Endodermal cell (in vitro differentiated cells): ENCODE measurements around the gene JRKL. TPM values are rescaled to one million over a fixed set of nuclear protein-coding genes. Genes with fewer than 3 reads are reported as not detected.

Experiments
- DNase-seq: peaks from one replicate; pipeline ENCODE4 v3.0.0-alpha.2; 2017
- H3K27ac ChIP-seq: 2 replicates; pipeline ENCODE4 v1.5.1; 2013; ENCODE audit warnings: mild to moderate bottlenecking, low read depth, low read length, moderate library complexity
- H3K27me3 ChIP-seq: 2 replicates; pipeline ENCODE4 v1.6.1; 2013; ENCODE audit warnings: mild to moderate bottlenecking, low read length, moderate library complexity; ENCODE audit not compliant: insufficient read depth, control insufficient read depth, poor library complexity, severe bottlenecking
- H3K36me3 ChIP-seq: 2 replicates; pipeline ENCODE4 v1.7.0; 2013; ENCODE audit warnings: mild to moderate bottlenecking, low read length, moderate library complexity; ENCODE audit not compliant: control insufficient read depth, insufficient read depth
- H3K4me1 ChIP-seq: one replicate; pipeline ENCODE4 v1.7.0; 2013; ENCODE audit warnings: low read length; ENCODE audit not compliant: control insufficient read depth, insufficient read depth
- H3K4me3 ChIP-seq: 2 replicates; pipeline ENCODE4 v1.5.1; 2013; ENCODE audit warnings: mild to moderate bottlenecking, low read length, moderate library complexity
- H3K9ac ChIP-seq: 2 replicates; pipeline ENCODE4 v1.6.1; 2013; ENCODE audit warnings: mild to moderate bottlenecking, low read length, moderate library complexity; ENCODE audit not compliant: poor library complexity, severe bottlenecking; ENCODE audit errors: extremely low read depth
- H3K9me3 ChIP-seq: 2 replicates; pipeline ENCODE4 v1.6.1; 2013; ENCODE audit warnings: mild to moderate bottlenecking, low read length, moderate library complexity; ENCODE audit not compliant: control insufficient read depth
- H3K27ac Mint-ChIP-seq: 2 replicates; pipeline ENCODE4 v1.8.0; 2020; ENCODE audit warnings: mixed read lengths
- H3K27me3 Mint-ChIP-seq: 2 replicates; pipeline ENCODE4 v1.8.0; 2021; ENCODE audit warnings: mild to moderate bottlenecking, mixed read lengths; ENCODE audit not compliant: insufficient read depth
- H3K36me3 Mint-ChIP-seq: 2 replicates; pipeline ENCODE4 v1.8.0; 2020; ENCODE audit warnings: low read depth, mixed read lengths
- H3K4me1 Mint-ChIP-seq: 2 replicates; pipeline ENCODE4 v1.8.0; 2020; ENCODE audit warnings: mixed read lengths
- H3K4me3 Mint-ChIP-seq: 2 replicates; pipeline ENCODE4 v1.8.0; 2020; ENCODE audit warnings: mild to moderate bottlenecking, moderate library complexity, mixed read lengths
- H3K9me3 Mint-ChIP-seq: 2 replicates; pipeline ENCODE4 v1.8.0; 2020; ENCODE audit warnings: mild to moderate bottlenecking, mixed read lengths
- WGBS, 2 experiments: methylation state at CpG; one replicate each; pipeline versions ENCODE4 v1.1.5 to v1.1.7; 2013; ENCODE audit warnings: missing lambda C conversion rate in 2 of 2, mixed read lengths in 1 of 2; ENCODE audit not compliant: insufficient coverage in 1 of 2, insufficient read length in 1 of 2; 5-methylcytosine and 5-hydroxymethylcytosine counted together
- total RNA-seq, 2 donors: library from RNA; stranded (reverse); fragmentation: NEBNext Ultra II Directional in 1 of 2; extraction: Animal tissue kit (Norgen Biotek cat#: 25700) in 1 of 2; gene quantifications; 2 replicates in 1 of 2; 3 replicates in 1 of 2; pipeline ENCODE4 v1.2.1, GENCODE V29; 2021
- TF ChIP-seq, protein P1 (sequence below): fragments of 200-600 bp; sonication (generic); conservative IDR thresholded peaks from 2 replicates; pipeline ENCODE4 v1.5.0; 2021; ENCODE audit warnings: antibody characterized with exemption, mild to moderate bottlenecking

Gene JRKL
- total RNA-seq, 2 donors from 2014 or later: 6.2 to 8.4 TPM

DNA sequence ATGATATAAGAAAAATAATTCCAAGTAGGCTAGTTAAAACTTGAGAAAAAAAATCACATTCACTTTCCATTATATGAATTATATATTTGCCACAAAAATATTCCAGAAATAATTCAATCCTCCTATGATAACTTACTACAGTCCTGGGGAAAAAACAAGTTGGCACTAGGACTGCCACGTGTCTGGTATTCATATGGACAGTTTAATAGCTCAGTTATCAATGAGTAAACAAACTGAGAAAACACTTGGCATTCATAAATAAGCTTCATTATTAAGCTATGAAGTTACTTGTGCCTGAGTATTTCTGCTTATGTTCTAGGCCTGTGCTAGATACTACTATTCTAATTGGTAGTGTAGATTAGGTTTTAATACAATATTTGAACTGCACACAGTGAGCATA is 24.3 kb upstream of the JRKL start:
- no peaks in the 10 kb centered on the region for H3K27me3 ChIP-seq
- Mint-ChIP-seq H3K36me3 (peaks cover 28% of the 10 kb centered on the region), H3K9me3 (peaks cover 15% of the 10 kb centered on the region), H3K4me3 (no peak overlapping the region), H3K27ac (no peak overlapping the region), H3K27me3 (no peaks in the 10 kb centered on the region), H3K4me1 (no peaks in the 10 kb centered on the region)
- no peak for DNase-seq
- peaks cover 65% of the 10 kb centered on the region for H3K36me3 ChIP-seq
- 100% methylated on average over 1 of the region's 1 CpG; no CpG with 5 or more reads in 1 of the 2 experiments for WGBS, 2 experiments
- peaks cover 25% of the 10 kb centered on the region for H3K9me3 ChIP-seq
- TF ChIP-seq, protein P1, sequence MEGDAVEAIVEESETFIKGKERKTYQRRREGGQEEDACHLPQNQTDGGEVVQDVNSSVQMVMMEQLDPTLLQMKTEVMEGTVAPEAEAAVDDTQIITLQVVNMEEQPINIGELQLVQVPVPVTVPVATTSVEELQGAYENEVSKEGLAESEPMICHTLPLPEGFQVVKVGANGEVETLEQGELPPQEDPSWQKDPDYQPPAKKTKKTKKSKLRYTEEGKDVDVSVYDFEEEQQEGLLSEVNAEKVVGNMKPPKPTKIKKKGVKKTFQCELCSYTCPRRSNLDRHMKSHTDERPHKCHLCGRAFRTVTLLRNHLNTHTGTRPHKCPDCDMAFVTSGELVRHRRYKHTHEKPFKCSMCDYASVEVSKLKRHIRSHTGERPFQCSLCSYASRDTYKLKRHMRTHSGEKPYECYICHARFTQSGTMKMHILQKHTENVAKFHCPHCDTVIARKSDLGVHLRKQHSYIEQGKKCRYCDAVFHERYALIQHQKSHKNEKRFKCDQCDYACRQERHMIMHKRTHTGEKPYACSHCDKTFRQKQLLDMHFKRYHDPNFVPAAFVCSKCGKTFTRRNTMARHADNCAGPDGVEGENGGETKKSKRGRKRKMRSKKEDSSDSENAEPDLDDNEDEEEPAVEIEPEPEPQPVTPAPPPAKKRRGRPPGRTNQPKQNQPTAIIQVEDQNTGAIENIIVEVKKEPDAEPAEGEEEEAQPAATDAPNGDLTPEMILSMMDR: no peak
- H3K4me1 ChIP-seq: no peaks in the 10 kb centered on the region
- no peak overlapping the region for H3K27ac ChIP-seq
- no peak overlapping the region for H3K4me3 ChIP-seq
- no peak overlapping the region for H3K9ac ChIP-seq

DNA sequence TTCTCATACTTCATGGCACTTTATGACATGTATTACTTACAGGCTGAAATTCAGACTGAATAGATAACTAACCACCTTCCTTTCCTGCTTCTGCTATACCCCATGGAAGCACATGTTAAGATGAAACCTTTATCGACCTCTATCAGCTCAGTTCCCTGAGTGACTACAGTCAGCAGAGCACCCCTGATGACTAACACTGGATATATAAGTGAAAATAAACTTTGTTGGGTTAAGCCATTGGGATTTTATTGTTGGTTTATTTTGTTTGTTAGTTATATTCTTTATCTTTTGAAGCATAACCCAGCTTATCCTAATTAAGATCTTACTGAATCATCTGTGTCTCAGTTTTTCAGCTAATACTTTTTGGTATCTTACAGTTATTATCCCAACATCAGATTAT is 23.8 kb upstream of the JRKL start:
- no peak overlapping the region for H3K27ac ChIP-seq
- no peaks in the 10 kb centered on the region for H3K27me3 ChIP-seq
- no peaks in the 10 kb centered on the region for H3K27me3 Mint-ChIP-seq
- H3K9me3 Mint-ChIP-seq: peaks cover 15% of the 10 kb centered on the region
- 86 to 100% methylated on average over 1 of the region's 1 CpG for WGBS, 2 experiments
- no peak overlapping the region for H3K4me3 Mint-ChIP-seq
- no peak overlapping the region for H3K9ac ChIP-seq
- H3K4me3 ChIP-seq: no peak overlapping the region
- peaks cover 25% of the 10 kb centered on the region for H3K9me3 ChIP-seq
- no peak overlapping the region for H3K27ac Mint-ChIP-seq
- peaks cover 28% of the 10 kb centered on the region for H3K36me3 Mint-ChIP-seq
- no peaks in the 10 kb centered on the region for H3K4me1 Mint-ChIP-seq
- no peak for DNase-seq
- H3K4me1 ChIP-seq: no peaks in the 10 kb centered on the region
- TF ChIP-seq, protein P1: no peak
- peaks cover 64% of the 10 kb centered on the region for H3K36me3 ChIP-seq

DNA sequence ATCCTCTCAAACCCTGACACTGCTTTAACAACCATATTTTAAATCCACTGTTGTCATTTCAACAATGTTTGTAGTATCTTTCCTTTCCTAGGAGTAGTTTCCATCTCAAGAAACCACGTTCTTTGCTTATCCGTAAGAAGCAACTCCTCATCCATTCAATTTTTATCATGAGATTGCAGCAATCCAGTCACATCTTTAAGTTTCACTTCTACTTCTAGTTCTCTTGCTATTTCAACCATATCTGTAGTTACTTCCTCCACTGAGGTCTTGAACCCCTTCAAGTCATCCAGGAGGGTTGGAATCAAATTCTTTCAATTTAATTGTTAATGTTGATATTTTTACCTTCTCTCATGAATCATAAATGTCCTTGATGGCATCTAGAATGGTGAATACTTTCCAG is 22.5 kb upstream of the JRKL start:
- Histone ChIP-seq H3K4me3 (no peak overlapping the region), H3K27ac (no peak overlapping the region), H3K4me1 (no peaks in the 10 kb centered on the region), H3K9me3 (peaks cover 25% of the 10 kb centered on the region), H3K9ac (no peak overlapping the region), H3K27me3 (no peaks in the 10 kb centered on the region), H3K36me3 (peaks cover 57% of the 10 kb centered on the region)
- TF ChIP-seq, protein P1: no peak
- H3K27ac Mint-ChIP-seq: no peak overlapping the region
- WGBS, 2 experiments: 85 to 96% methylated on average over 2 of the region's 2 CpGs
- H3K9me3 Mint-ChIP-seq: peaks cover 15% of the 10 kb centered on the region
- DNase-seq: no peak
- H3K36me3 Mint-ChIP-seq: peaks cover 33% of the 10 kb centered on the region
- H3K27me3 Mint-ChIP-seq: no peaks in the 10 kb centered on the region
- H3K4me1 Mint-ChIP-seq: peaks cover 3% of the 10 kb centered on the region
- H3K4me3 Mint-ChIP-seq: no peak overlapping the region
